ENCODE data around the gene MRPL10.

Gene MRPL10

DNA sequence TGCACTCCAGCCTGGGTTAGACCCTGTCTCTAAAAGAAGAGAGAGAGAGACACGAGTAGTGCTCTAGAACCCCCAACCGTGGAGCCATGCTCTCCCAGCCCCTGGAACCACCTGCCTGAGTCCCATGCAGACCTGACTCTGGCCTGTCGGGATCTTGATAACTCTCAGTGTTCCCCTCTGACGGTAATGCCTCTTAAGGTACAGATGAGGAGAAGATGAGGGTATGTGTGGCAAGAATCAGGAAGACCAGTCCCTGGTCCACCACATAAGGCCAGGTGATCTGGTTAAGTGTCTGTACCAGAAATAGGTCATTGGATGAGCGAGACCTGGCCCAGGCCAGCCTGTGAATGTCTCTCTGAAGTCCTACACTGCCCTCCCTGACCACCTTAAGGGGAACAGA lies 28.1 kb downstream of the MRPL10 start:
- H3K4me3 ChIP-seq (ENCODE audit: low read length), result no peak overlapping the region
- no peak for DNase-seq (ENCODE audit: low read depth)
- TF ChIP-seq, protein P1, sequence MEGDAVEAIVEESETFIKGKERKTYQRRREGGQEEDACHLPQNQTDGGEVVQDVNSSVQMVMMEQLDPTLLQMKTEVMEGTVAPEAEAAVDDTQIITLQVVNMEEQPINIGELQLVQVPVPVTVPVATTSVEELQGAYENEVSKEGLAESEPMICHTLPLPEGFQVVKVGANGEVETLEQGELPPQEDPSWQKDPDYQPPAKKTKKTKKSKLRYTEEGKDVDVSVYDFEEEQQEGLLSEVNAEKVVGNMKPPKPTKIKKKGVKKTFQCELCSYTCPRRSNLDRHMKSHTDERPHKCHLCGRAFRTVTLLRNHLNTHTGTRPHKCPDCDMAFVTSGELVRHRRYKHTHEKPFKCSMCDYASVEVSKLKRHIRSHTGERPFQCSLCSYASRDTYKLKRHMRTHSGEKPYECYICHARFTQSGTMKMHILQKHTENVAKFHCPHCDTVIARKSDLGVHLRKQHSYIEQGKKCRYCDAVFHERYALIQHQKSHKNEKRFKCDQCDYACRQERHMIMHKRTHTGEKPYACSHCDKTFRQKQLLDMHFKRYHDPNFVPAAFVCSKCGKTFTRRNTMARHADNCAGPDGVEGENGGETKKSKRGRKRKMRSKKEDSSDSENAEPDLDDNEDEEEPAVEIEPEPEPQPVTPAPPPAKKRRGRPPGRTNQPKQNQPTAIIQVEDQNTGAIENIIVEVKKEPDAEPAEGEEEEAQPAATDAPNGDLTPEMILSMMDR (conservative IDR thresholded peaks at IDR 0.05; ENCODE audit: low read depth, low read length), result no peak

DNA sequence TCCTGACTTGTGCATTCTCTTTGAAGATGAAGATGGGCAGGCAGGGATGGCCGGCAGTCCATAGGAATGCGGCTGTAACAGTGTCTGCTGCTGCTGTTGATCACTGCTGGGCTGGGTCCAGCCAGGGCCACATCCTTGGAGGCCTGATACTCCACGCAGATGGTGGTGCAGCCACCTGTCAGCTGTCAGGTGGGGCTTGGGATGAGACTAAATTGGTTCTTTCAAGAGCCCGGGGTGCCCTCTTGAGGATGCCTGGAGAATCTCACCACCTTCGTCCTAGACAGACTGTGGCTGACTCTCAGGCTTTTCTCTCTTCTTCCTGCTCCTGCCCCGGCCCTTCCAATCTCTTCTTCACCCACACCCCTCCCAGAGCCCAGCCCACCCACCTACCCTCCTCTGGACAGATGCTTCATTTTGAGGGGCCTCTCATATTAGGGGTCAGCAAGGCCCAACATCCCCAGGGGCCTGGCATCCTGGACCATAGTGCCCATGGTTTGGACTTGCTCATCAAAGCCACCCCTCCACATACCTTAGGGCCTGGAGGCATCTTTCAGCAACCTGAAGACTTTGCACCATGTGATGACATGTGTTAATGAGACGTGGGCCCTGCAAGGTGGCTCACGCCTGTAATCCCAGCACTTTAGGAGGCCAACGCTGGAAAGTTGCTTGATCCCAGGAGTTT lies 28.9 kb downstream of the MRPL10 start:
- DNase-seq (ENCODE audit: low read depth), result no peak
- no peak overlapping the region for H3K4me3 ChIP-seq (ENCODE audit: low read length)
- TF ChIP-seq, protein P1 (conservative IDR thresholded peaks at IDR 0.05; ENCODE audit: low read depth, low read length), result peak; percentile 72

DNA sequence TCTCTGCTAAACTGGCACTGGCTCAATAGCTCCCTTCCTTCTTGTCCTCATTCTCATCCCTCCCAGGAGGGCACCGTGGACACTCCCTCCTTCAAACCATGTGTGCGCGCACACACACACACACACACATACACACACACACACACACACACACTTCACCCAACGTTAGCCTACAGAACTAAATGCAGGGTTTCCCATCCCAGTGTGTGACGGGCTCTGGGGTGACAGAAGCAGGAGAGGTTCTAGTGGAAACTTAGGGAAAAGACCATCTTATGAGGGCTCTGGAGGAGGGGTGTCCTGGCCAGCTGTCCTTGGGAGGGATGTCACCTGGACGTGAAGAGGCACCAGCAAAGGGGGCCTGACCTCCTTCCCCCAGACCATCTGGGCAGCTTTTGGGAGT lies 29.4 kb downstream of the MRPL10 start:
- no peak for DNase-seq (ENCODE audit: low read depth)
- no peak overlapping the region for H3K4me3 ChIP-seq (ENCODE audit: low read length)
- TF ChIP-seq, protein P1 (conservative IDR thresholded peaks at IDR 0.05; ENCODE audit: low read depth, low read length), result no peak

DNA sequence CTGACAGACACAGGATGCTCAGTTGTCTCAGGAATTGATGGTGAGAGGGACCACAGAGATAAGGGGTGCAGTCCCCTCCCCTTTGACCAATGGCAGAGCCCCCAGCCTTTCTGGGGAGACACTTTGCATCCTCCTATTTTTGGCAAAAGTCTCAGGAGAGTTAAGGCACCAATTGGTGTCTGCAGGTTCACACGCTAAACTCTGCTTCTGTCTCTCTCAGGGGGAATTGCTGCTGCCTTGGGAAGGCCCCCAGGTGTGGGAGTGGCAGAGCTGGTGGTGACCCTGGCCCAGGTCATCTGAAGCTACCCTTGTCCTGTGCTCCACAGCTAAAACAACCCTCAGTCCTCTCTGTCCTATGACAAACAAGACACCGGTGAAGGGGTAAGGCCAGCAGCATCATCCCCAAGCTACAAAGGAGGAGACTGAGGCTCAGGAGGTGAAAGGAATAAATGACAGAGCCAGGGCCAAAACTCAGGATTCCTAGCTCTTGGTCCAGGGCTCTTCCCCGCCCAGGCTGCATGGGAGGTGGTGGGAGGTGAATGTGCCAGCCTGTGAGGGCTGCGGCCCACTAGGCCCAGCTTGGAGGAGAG lies 30.1 kb downstream of the MRPL10 start:
- TF ChIP-seq, protein P1 (conservative IDR thresholded peaks at IDR 0.05; ENCODE audit: low read depth, low read length), result no peak
- DNase-seq (ENCODE audit: low read depth), result no peak
- H3K4me3 ChIP-seq (ENCODE audit: low read length), result no peak overlapping the region

DNA sequence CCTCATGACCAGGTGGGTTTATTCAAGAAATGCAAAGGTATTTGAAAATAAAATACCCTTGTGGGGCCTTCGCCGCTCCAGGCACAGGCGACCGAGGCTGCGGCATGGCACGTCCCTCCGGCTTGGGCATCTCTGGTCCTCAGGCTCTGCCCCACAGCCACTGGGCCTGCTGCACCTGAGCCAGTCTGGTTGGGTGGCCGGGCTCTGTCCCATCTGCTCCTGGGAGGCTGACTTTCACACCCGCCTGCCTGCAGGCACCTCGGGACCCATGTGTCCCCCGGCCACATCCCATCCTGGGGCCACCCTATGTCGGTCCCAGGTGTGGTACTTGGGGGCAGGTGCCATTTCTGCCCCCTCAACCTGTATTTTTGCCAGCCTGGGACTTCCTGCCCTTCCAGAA lies 30.7 kb downstream of the MRPL10 start:
- H3K4me3 ChIP-seq (ENCODE audit: low read length), result no peak overlapping the region
- no peak for DNase-seq (ENCODE audit: low read depth)
- TF ChIP-seq, protein P1 (conservative IDR thresholded peaks at IDR 0.05; ENCODE audit: low read depth, low read length), result no peak

DNA sequence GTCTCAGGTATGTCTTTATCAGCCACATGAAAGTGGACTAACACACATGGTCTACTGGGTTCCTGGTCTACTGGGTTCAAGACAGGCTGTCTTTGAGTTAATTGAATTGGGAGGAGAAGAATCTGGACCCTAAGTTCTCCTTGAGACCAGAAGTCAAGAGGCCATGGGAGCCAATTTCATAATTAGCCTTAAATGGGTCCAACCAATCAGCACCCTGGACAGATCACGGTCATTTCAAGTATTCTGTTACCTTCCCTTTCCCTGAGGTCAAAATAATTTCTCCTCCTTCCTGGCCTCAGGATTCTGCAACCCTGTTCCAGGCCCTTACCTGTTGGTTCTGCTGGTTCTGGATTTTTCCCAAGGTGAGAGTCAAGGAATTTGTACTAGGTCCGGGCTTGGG lies 33.5 kb downstream of the MRPL10 start:
- TF ChIP-seq, protein P1 (conservative IDR thresholded peaks at IDR 0.05; ENCODE audit: low read depth, low read length), result no peak
- H3K4me3 ChIP-seq (ENCODE audit: low read length), result no peak overlapping the region
- no peak for DNase-seq (ENCODE audit: low read depth)

DNA sequence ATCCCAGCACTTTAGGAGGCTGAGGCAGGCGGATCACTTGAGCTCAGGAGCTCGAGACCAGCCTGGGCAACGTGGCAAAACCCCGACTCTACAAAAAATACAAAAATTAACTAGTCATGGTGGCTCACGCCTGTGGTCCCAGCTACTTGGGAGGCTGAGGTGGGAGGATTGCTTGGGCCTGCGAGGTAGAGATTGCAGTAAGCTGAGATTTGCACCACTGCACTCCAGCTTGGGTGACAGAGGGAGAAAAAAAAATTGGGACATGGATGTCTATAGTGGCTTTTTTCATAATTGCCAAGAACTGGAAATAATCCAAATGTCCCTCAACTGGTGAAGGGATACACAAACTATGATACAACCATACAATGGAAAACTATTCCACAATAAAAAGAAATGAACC lies 38.4 kb downstream of the MRPL10 start:
- no peak overlapping the region for H3K4me3 ChIP-seq (ENCODE audit: low read length)
- TF ChIP-seq, protein P1 (conservative IDR thresholded peaks at IDR 0.05; ENCODE audit: low read depth, low read length), result no peak
- DNase-seq (ENCODE audit: low read depth), result no peak
